SU-DHL-6 (cell line): ENCODE results near the gene TXNRD1.

Experiments
- EZH2phosphoT487 ChIP-seq: fragments of 200-600 bp; sonication (generic), shearing (Covaris generic); conservative IDR thresholded peaks from 2 replicates; pipeline ENCODE4 v1.6.1; 2018; ENCODE audit warnings: mild to moderate bottlenecking, antibody characterized with exemption, low read length, moderate library complexity, mixed read lengths
- TF ChIP-seq, protein P1 (sequence below): fragments of 200-600 bp; sonication (generic); IDR thresholded peaks from one replicate; pipeline ENCODE4 v1.5.1; 2017; ENCODE audit warnings: antibody characterized with exemption, mild to moderate bottlenecking, low read length, moderate library complexity; ENCODE audit not compliant: insufficient read depth, poor library complexity, severe bottlenecking

DNA sequence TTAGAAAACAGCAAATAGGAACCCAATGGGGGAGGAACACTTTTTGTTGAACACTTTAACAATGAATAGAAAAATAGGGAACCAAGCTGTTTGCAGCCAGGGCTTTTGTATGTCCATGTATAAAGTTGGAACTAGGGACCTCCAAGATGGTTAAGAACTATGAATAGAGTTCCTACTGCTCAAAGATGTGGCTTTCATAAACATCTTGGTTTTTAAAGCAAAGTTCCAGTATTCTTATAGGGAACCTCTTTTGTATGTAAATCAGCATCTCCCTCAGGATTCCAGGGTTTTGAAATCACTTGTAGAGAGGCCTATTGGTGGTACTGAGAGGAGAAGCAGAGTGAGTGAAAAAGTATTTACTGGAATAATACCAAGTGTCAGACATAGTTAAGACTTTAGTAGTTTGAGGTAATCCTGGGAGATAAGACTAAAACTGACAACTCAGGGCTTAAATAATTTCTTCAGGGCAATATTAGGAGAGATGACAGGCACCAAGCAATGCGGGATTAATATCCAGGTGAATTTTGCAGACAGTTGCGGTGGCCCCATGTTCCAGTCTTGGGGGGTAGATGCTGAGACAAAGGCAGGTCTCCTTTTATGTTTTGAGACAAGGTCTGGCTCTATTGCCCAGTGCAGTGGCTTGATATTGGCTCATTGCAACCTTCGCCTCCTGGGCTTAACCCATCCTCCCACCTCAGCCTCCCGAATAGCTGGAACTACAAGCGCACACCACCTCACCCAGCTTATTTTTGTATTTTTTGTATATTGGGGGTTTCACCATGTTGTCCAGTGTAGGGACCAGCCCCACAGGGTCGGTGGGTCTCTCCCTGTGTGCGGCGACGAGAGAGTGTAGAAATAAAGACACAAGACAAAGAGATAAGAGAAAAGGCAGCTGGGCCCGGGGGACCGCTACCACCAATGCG lies 77.6 kb downstream of the TXNRD1 start:
- TF ChIP-seq, protein P1, sequence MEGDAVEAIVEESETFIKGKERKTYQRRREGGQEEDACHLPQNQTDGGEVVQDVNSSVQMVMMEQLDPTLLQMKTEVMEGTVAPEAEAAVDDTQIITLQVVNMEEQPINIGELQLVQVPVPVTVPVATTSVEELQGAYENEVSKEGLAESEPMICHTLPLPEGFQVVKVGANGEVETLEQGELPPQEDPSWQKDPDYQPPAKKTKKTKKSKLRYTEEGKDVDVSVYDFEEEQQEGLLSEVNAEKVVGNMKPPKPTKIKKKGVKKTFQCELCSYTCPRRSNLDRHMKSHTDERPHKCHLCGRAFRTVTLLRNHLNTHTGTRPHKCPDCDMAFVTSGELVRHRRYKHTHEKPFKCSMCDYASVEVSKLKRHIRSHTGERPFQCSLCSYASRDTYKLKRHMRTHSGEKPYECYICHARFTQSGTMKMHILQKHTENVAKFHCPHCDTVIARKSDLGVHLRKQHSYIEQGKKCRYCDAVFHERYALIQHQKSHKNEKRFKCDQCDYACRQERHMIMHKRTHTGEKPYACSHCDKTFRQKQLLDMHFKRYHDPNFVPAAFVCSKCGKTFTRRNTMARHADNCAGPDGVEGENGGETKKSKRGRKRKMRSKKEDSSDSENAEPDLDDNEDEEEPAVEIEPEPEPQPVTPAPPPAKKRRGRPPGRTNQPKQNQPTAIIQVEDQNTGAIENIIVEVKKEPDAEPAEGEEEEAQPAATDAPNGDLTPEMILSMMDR = no peak
- no peak for TF ChIP-seq EZH2phosphoT487
